ENCODE results near the gene OBSL1.
A peak's percentile ranks its signal among the peaks of the same experiment; 100 is the strongest.

The OBSL1 gene

GRCh38 chr2:219565130-219566080 lies 5.9 kb downstream of the OBSL1 start:
- no peak for DNase-seq

GRCh38 chr2:219563271-219563928 lies 7.9 kb downstream of the OBSL1 start:
- no peak for DNase-seq

GRCh38 chr2:219562049-219563020 lies 9.0 kb downstream of the OBSL1 start:
- no peak for DNase-seq

GRCh38 chr2:219561179-219562048 lies 9.9 kb downstream of the OBSL1 start:
- no peak for DNase-seq

- no peak for DNase-seq
These were observed 10.5 kb downstream of the OBSL1 start for GRCh38 chr2:219560893-219561178.

- DNase-seq = no peak
These were observed 11.1 kb downstream of the OBSL1 start for GRCh38 chr2:219560037-219560892.

GRCh38 chr2:219559156-219559915 lies 12.0 kb downstream of the OBSL1 start:
- DNase-seq = peak; percentile 37

GRCh38 chr2:219557791-219558785 lies 13.3 kb downstream of the OBSL1 start:
- DNase-seq = no peak

- no peak for DNase-seq
These were observed 14.0 kb downstream of the OBSL1 start for GRCh38 chr2:219557320-219557719.

- no peak for DNase-seq
These were observed 14.9 kb downstream of the OBSL1 start for GRCh38 chr2:219556413-219556812.

- DNase-seq = no peak
These were observed 15.4 kb downstream of the OBSL1 start for GRCh38 chr2:219555956-219556355.

GRCh38 chr2:219554350-219554749 lies 17.0 kb downstream of the OBSL1 start:
- no peak for DNase-seq

- DNase-seq = no peak
These were observed 17.8 kb downstream of the OBSL1 start for GRCh38 chr2:219553463-219553963.

- no peak for DNase-seq
These were observed 18.2 kb downstream of the OBSL1 start for GRCh38 chr2:219553168-219553417.

GRCh38 chr2:219552382-219553167 lies 18.8 kb downstream of the OBSL1 start:
- peak; percentile 80 for DNase-seq

GRCh38 chr2:219551441-219552381 lies 19.6 kb downstream of the OBSL1 start:
- DNase-seq = no peak

- DNase-seq = no peak
These were observed 21.7 kb downstream of the OBSL1 start for GRCh38 chr2:219549619-219550018.

Data from fibroblast of skin of back (primary cell).